GM23248 (cell line): Measurements from ENCODE around the gene AP1M2.

Source experiments
- EZH2 ChIP-seq: fragments of 200-600 bp; sonication (generic); IDR thresholded peaks from 2 replicates; pipeline ENCODE4 v1.6.1; 2018; ENCODE audit warnings: antibody characterized with exemption, mild to moderate bottlenecking; ENCODE audit not compliant: insufficient read depth, poor library complexity, severe bottlenecking
- EZH2phosphoT487 ChIP-seq: fragments of 200-600 bp; sonication (generic); IDR thresholded peaks from 2 replicates; pipeline ENCODE4 v1.6.1; 2018; ENCODE audit warnings: antibody characterized with exemption, moderate library complexity, mild to moderate bottlenecking, low read depth; ENCODE audit not compliant: insufficient read depth

- TF ChIP-seq EZH2, result no peak
- TF ChIP-seq EZH2phosphoT487, result no peak
Observed at GRCh38 chr19:10636304-10636972, 49.3 kb upstream of the AP1M2 start.
